Inflammatory macrophage (primary cell): ENCODE results near the gene ELFN2.
A peak's percentile ranks its signal among the peaks of the same experiment; 100 is the strongest.

ENCODE experiments used
- DNase-seq, 2 donors: peaks; one replicate each; pipeline ENCODE4 v3.0.0-alpha.2; 2020 to 2022

ELFN2 gene

DNA sequence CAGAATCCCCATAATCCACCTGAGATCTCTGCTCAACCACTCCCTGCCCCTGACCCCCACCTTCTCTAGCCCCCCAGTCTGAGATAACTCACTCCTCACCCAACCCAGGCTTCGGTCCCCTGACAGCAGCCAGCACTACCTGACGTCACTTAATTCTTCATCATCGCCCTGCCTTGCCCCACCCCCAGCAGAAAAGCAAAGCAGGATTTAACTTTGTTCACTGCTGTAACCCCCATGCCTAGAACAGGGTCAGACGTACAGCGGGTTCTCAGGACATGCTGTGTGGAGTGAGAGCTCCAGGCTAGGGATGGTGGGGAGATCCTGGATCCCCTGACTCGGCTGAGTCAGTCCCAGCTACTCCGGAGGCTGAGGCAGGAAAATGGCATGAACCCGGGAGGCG, 45.8 kb downstream of the ELFN2 start:
- DNase-seq, result no peak

DNA sequence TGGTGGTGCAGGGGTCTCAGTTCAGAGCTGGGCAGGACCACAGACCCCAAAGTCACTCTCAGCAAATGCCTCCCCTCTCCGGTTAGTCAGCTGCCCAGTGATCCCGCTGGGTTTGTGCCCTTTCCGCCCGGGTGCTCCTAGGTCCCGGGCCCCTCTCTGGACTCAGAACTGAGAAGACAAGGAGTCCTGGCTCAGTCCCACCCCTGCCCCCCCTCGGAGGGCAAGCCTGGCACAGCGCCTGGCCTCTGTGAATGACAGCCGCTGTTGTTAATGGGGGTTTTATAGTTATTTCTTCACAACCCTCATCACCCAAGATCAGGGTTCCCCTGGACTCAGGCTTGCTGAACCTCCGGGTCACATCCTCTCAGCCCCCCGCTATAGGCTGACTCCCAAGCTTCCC, 47.6 kb downstream of the ELFN2 start:
- no peak for DNase-seq

DNA sequence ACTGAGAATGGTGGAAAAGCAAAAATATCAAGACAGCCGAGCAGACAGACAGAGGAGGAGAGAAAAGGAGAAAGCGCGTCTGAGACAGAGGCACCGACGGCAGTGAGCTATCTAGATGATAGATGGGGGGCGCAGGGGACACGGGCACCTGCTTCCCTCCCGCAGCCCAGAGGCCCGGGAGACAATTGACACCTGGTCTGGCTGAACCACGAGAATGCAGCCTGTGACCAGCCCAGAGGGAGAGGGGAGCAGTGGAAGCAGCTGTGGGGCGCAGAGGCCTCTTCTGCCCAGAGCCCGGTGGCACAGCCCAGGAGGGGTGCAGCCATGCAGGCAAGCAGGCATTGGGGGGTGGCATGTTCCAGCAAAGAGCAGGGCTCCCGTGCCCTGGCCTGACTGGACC, 48.2 kb downstream of the ELFN2 start:
- DNase-seq, result no peak

DNA sequence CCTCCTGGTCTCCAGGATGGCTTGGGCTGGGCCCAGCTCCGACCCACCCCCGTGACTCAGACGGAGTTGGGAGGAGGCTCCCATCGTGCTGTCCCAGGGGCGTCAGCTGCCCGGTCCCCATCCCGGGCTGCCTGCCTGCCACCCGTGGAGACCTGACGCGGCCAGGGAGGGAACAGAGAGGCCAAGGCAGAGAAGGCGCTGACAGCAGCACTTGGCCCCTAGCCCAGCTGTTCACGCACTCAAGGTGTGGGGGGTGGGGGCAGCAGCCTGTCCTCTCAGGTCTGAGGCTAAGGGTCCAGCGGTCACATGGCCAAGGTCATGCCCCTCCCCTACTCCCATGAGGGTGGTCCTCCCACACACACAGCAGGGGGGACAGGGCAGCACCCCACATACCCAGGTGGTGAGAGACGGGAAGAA, 48.6 kb downstream of the ELFN2 start:
- DNase-seq, result no peak

DNA sequence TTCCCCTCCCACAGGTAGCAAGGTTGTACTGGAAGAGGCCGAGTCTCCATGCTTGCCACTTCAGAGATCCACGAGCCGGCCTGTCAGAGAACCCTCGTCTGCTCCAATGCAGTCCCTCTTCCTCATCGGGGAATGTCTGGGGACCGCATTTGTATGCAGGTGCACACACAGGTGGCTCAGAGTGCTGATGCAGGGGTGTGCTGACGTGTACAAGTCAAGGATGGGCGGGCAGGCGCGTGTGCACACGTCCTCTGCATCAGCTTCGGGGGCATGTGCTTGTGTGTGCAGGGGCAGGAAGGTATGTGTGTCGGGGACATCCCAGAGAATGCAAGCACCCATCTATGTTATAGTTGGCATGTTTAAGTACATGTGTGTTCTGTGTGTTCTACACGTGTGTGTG, 49.4 kb downstream of the ELFN2 start:
- no peak for DNase-seq

DNA sequence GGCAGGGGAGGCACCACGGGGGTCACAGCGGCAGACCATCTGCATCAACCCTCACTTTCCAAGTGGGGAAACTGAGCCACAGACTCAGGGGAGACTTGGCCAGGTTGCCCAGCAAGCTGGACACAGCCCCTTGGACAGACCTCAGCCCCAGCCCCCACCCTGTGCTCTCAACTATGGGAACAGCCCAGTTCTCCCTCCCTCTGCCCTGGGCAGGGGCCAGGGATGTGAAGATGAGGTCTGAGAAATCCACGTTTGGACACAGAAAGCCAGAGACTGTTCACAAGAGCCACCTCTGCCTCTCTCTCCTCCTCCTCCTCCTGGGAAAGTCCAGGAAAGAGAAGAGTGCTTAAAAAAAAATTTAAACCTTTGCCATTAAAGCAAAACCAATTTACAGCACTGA, 50.1 kb downstream of the ELFN2 start:
- no peak for DNase-seq

DNA sequence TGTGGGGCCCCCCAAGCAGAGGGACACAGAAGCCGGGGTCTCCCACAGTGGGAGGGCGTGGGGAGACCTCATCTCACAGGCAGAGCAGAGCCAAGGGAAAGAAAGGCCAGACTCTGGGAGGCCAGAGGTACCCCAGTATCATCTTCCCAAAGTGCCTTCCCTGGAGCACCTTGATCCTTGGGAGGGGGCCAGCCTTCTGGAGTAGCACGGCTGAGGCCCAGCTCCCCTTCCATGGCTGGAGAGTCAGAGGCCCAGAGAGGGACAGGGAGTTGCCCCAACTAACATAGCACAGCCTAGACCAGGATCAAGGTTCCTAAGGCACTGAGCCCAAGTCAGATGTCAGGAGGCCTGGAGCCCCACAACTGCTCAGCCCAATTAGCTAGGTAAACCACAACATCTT, 50.6 kb downstream of the ELFN2 start:
- DNase-seq, result no peak

DNA sequence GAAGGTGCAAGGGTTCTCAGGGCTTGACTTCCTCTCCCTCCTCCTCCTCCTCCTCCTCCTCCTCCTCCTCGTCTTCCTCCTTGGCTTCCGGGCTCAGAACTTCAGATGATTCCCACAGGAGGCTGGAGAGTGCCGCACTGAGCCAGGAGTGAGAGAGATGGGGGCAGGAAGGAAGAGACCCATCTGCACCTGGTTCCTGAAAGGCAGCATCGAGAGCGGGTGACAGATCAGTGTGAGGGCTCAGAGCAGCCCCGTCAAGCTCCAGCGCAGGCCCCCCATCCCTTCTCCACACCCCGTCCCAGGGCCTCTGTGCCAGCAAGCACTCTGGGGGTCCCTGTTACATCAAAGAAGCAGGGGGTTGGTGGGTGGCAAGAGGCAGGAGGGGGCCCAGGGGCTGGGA, 51.5 kb downstream of the ELFN2 start:
- no peak for DNase-seq

DNA sequence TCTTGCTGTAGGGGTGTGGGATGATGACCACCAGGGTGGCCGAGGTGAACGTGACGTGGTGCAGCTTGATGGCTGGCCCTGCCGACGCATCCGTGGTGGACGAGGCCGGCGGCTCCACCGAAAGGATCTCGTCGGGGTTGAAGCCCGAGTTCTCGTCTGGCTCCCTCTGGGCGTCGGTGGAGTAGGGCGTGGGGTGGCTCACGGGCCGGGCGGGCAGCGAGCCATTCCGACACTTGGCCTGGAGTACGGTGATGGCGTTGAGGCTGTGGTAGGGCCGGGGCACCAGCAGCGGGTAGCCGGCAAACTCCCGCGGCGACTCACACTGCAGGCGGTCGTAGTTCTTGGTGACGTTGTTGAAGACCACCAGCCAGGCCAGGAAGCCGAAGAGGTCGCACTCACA, 52.7 kb downstream of the ELFN2 start:
- no peak for DNase-seq

DNA sequence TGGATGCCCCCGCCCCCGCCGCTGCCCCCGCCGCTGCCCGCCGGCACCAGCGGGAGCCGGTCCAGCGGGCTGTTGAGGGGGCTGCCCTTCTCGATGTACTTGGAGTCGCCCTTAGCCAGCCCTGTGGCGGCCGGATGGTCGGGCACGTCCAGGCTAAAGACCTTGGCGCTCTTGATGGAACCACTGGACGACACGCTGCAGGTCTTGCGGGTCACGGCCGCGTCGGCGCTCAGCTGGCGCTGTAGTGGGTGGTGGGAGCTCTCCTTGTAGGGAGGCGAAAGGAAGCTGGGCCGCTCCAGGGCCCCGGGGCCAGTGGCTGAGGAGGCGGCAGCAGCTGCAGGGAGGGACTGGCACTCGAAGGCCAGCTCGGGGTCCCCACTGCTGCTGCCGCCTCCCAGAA, 53.8 kb downstream of the ELFN2 start:
- no peak for DNase-seq

DNA sequence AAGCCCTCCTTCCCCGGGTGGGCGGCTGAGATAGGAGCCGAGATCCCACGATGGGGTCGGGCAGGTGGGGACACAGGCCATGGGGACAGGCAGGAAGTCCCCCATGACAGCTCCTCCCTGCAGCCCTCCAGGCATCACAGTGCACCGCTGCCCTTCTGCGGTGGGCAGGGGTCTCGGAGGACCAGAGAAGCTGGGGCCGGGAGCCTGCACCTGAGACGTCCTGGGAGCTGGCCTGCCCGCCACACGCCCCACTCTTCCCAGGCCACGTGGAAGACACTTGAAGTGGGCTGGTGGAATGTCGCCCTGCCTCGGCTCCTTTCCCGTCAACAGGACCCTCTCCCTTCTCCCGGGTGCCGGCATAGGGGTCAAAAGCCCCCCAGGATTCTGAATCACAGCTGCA, 55.4 kb downstream of the ELFN2 start:
- DNase-seq, result no peak

DNA sequence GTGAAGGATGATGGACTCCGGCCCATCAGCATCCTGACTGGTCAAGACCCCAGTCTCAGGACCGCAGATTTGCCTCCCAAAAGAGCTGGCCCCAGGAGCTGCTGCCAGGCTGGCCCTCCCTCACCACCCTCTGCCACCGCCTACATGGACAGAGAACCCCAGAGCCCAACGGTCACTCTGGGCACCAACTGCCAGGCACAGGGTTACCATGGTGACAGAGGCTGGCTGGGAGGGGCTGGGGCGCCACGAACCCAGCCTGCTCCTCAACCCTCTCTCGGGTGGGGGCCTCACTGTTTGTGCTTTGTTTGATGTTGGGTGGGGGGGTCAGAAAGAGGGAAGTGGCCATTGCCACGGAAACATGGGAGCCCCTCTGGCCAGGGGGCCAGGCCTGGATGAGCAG, 55.8 kb downstream of the ELFN2 start:
- no peak for DNase-seq

DNA sequence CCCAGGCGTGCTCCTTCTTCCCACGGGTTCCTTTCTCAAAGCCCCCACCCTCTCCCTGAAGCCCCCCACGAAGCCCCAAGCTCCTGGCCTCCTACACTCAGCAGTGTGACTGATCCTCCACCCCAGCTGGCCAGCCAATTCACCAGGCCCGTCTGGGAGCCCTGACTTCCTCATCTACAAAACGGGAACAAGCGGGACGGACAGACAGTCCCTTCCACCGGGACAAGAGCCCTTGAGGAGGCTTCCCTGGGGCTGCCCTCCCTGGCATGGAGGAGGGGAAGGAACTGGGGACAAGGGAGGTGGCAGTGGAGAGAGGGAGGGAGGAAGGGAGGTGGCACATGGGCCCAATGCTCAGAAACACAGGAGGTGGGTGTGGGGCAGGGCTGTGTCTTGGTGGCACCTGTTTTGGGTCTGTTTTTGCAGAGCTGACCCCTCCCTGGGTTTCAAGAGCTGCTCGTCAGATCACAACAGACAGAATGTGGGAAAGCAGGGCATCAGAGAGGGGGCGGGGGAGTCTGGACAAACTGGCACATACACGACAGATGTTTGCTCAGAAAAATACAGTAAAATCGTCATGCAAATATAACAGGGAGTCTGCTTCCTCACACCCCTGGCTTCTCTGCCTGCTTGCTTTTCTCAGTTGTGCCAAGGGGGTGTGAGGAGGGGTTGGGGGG, 56.8 kb downstream of the ELFN2 start:
- DNase-seq, result peak; percentile 75 to 87

DNA sequence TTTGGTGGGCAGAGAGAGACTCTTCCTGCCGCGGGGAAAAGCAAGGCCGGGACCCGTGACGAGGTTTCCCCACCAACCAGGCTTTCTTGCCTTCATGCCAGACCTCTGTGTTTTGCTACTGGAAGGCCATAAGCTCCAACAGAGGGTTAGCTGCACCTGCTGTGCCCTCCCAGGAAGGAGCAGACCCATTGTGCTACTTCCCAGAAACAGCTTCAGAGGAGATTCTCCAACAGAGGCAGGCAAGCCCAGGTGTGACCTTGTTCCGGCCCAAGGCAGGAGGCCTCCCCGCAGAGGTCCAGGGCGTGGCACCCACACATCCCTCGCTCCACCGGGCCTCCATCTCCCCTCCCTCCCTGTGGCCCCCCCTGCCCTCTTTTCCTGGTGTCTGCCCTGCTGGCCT, 57.8 kb downstream of the ELFN2 start:
- DNase-seq, result no peak

DNA sequence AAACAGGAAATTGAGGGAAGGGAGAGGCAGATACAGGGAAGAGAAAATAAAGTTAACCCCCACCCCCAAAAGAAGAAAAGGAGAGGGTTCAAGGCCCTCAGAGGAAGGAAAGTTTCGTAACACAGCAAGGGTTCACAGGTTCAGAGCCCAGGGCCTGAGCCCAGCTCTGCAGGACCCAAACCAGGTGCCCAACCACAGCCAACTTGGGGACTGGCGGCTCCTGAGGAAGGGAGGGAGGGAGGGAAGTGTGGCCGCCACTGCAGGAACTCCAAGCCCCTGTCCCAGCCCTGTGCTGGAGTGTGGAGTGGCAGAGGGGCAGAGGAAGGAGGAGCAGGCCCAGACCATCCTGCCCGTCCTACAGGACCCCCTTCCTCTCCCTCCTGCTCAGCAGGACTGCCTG, 59.2 kb downstream of the ELFN2 start:
- no peak for DNase-seq

DNA sequence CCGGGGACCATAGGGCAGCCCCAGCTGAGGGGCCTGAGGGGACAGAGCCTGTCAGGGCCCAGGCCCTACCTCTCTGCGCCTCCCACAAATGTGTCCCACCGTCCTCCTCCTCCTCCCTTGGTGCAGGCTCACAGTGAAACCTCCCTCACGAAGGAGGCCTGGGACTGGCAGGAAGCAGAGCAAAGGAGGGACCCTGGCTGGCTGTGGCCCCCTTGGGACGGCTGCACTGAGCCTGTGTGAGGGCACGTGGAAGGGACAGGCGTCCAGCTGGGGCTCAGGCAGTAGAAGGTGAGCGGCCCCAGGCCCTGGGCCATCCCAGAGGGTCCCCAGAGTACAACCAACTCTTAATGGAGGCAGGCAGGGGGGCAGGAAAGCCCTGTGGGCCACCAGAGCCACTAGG, 60.7 kb downstream of the ELFN2 start:
- DNase-seq, result no peak

DNA sequence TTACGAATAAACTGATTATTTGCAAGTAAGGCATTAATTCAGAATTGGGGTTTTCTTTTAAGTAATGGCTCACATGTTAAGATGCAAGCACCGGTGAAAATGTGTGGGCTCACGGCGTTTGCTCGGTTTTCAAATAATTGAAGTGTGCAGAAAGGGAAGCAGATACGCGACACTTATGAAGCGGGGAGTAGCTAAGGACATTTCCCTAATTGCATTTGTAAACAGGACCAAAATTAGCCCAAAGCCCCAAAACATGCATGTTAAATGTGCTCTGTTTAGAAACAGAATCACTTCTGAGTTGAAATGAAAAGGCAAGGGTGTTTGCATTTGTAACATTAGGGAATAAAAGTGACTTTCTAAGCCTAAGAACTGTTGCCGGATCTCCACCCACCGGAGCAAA, 61.3 kb downstream of the ELFN2 start:
- DNase-seq, result peak; percentile 9 to 25

DNA sequence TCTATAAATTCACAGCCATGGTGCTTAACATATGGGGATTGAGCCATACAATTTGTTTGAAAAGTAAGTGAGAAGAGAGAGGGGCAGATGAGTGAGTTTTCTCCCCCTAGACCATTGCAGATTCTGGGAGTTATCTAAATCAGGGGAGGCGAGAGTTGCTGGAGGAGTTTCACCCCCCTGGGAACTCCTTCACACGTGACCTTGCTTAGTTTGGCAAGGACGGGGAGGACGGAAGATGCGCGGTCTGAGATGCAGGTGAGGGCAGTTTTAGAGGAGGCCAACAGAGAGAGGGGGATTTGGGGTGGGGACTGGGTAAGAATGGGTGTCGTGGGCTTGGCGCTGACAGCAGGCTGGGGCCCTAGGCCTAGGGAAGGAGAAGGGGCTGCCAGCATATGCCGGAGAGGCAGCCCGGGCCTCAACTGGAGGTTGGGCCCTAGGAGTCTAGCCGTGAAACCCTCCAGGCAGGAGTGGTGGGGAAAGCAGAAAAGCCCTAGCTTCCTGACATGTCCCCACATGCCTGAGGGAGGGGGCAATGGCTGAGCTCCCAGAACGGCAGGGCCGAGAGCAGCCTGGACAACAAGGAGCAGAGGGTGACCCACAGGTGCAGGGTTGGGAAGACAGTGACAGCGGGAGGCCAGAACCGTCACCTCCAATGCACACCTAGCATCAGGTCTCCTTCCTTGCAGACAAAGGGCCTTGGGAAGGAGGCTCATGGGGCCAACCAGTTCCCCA, 63.9 kb downstream of the ELFN2 start:
- no peak for DNase-seq

DNA sequence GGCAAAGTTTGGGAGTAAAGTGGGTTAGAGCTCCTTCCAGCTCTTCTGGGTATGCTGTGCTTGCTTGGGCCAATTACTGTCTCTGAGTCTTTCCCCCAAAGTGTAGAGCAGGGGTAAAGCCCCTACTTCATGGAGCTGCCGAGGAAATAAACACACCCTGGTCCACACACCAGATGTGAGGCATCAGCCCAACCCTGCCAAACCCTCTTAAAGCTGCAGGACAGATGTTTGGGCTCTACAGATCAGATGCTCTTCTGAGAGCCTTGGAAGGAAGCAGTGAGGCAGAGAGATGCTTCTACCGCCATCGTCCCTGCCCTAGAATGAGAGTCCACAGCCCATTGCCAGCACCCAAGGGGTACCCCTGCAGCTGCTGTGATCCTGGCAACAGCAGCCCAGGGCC, 64.7 kb downstream of the ELFN2 start:
- no peak for DNase-seq

DNA sequence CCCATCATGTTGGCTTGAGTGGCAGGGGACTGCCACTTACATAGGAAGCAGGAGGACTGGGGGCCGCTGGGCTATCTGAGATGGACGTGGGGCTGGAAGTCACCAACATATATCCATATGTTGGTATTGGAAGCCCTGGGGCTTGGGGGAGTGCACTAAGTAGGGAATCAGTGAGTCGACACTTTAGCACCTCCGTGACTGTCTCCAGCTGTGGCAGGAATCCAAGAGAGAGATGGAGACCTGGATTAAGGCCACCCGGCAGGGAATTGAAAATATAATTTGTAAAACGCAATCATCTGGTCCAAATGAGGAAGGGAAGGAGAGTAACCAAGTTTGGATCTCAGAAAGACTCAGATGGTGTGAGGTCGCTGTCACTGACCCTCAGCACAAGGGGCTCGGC, 68.4 kb downstream of the ELFN2 start:
- DNase-seq, result no peak

DNA sequence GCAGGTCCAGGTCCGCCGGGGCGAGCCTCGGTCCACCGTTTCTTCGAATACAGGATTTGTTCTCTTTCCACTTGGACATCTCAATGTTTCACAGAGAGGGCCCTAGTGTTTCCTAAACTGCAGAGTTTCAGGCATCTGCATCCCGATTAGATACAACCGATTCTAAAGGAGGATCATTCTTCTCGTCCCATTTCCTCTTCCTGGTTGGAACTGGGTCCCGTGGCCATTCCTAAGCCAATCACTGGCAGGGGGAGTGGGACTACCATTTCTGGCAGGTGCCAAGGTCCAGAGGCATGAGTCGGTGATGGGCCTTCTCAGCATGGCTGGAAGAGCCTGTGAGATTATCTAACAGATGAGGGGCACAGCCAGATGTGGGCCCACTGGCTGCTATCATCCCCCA, 68.9 kb downstream of the ELFN2 start:
- DNase-seq, result no peak

DNA sequence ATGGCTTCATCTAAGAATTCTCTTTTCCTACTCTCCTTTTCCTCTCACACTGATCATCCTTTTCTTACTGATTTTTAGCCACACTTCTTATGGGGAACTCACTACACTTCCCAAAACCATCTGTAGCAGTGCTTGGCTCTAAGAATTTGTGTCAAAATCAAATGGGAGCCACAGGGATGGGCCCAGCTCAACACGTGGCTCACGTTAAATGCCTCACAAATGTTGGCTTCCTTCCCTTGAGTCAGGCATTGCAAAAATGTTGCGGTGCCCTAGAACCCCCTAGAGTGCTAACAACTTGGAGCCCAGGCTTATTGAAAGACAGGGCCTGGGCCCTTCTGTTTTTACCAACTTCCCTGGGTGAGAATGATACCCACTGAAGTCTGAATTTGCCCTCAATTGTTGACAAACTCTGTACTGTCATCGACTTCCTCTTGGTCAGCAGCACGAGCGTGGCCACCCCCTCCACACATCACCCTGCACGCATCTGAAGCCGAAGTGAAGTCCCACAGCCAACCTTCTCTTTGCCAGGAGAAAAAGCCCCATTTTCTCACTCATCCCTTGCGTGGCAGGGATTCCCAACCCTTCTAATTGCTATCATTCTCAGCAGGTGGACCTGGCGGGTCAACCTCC, 69.7 kb downstream of the ELFN2 start:
- peak; percentile 53 to 67 for DNase-seq

DNA sequence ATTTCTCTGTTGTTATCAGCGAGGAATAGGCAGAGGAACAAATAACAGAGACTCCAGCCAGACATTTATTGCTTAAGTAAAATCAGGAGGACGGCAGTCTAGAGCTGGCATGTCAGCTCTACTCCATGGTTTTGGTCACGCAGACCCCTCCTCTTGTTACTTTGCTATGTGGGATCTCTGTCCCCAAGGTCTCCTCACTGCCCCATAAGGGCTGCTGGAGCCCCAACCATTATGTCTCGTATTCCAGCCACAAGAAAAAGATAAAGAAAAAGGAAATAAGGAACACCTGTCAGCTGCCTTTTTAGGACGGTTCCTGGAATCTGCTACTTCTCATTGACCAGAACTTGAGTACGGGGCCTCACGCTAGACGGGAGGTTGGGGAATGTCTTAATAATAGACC, 70.4 kb downstream of the ELFN2 start:
- DNase-seq, result no peak

DNA sequence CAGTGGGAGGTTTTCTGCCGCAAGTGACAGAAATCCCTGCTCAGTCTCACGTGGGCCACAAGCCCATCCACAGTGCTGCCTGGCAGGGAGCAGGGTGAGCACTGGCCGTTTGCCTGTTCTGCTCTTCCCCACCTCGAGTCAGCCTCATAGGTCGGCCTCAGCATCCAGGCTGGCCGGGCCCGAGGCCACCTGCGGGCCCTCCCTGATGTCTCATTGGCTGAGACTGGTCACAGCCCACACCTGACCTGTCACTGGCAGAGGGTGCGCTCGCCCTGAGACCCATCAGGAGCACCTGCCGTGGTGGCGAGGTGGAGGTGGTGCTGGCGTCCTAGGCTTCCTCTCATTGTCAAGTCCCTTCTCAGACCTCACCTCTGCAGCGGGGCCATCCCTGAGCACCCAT, 72.1 kb downstream of the ELFN2 start:
- DNase-seq, result no peak
